Panc1 (cell line): ENCODE data around the gene SGMS1. TPM values are rescaled to one million over a fixed set of nuclear protein-coding genes. Genes with fewer than 3 reads are reported as not detected.
"Not testable (repeated sequence)": the region's sequence is repeated elsewhere in the genome, so short reads cannot be mapped to it uniquely, and the experiment has no call there.

Experiments used
- ATAC-seq: fragments of 200-7000 bp; cut with Tn5 transposase; 2 replicates; pipeline ENCODE4 v1.9.1; 2020; ENCODE audit warnings: mild to moderate bottlenecking, moderate library complexity
- BruUV-seq: library from RNA; stranded (reverse); fragments of 400-500 nt; replicated peaks from 2 replicates; lab custom pipeline; 2021; lab: Mats Ljungman, UMichigan
- CTCF ChIA-PET: fragments of 300-600 bp; sonication (Branson Sonifier 250); formaldehyde crosslinking; loops from one replicate; lab custom pipeline; 2022; ENCODE audit warnings: antibody characterized with exemption; lab: Charles Lee
- POLR2A ChIA-PET: fragments of 300-600 bp; sonication (Branson Sonifier 250); formaldehyde crosslinking; loops from one replicate; lab custom pipeline; 2022; ENCODE audit warnings: antibody characterized with exemption; lab: Charles Lee
- DNase-seq: peaks from one replicate; pipeline ENCODE4 v3.0.0-alpha.2; 2010; ENCODE audit warnings: low read depth, low spot score
- H3K27ac ChIP-seq: 2 replicates; pipeline ENCODE4 v1.5.1; 2011; ENCODE audit warnings: mild to moderate bottlenecking, low read length, inconsistent platforms
- H3K27me3 ChIP-seq: fragments of 200-500 bp; sonication (Bioruptor generic); 2 replicates; pipeline ENCODE4 v1.6.0; 2014; ENCODE audit warnings: low read length, inconsistent platforms; ENCODE audit not compliant: control insufficient read depth, insufficient read depth
- H3K36me3 ChIP-seq: fragments of 200-500 bp; sonication (Bioruptor generic); 2 replicates; pipeline ENCODE4 v1.5.1; 2014; ENCODE audit warnings: inconsistent platforms, mild to moderate bottlenecking, low read length, moderate library complexity; ENCODE audit not compliant: control insufficient read depth, insufficient read depth
- H3K4me1 ChIP-seq: 2 replicates; pipeline ENCODE4 v1.5.1; 2011; ENCODE audit warnings: inconsistent platforms, mild to moderate bottlenecking, low read length, moderate library complexity; ENCODE audit not compliant: control insufficient read depth, insufficient read depth
- H3K4me3 ChIP-seq, 2 experiments: 2 replicates each; pipeline ENCODE4 v1.5.1; 2011 to 2012; ENCODE audit warnings: low read depth in 2 of 2, low read length in 2 of 2, mild to moderate bottlenecking in 2 of 2, inconsistent platforms in 1 of 2, moderate library complexity in 1 of 2
- H3K9me3 ChIP-seq: fragments of 200-500 bp; sonication (Bioruptor generic); 2 replicates; pipeline ENCODE4 v1.5.1; 2014; ENCODE audit warnings: low read depth, mild to moderate bottlenecking, inconsistent platforms, low read length, moderate library complexity; ENCODE audit not compliant: control insufficient read depth, insufficient read depth
- CTCF ChIP-seq: fragments of 450-650 bp; IDR thresholded peaks from 2 replicates; pipeline ENCODE4 v1.5.1; 2017; ENCODE audit warnings: mild to moderate bottlenecking
- POLR2AphosphoS5 ChIP-seq: IDR thresholded peaks from 2 replicates; pipeline ENCODE4 v1.6.1; 2012; ENCODE audit warnings: mild to moderate bottlenecking, low read depth, low read length, moderate library complexity
- REST ChIP-seq, 2 experiments: IDR thresholded peaks; 2 replicates each; pipeline ENCODE4 v1.6.1; 2011 to 2012; ENCODE audit warnings: low read depth in 2 of 2, control low read depth in 1 of 2, low read length in 1 of 2, mild to moderate bottlenecking in 1 of 2, moderate library complexity in 1 of 2; ENCODE audit not compliant: insufficient read depth in 1 of 2
- SIN3A ChIP-seq: IDR thresholded peaks from 2 replicates; pipeline ENCODE4 v1.6.1; 2012; ENCODE audit warnings: low read depth, mild to moderate bottlenecking, low read length, moderate library complexity, borderline replicate concordance; ENCODE audit not compliant: insufficient read depth
- TCF7L2 ChIP-seq: IDR thresholded peaks from 2 replicates; pipeline ENCODE4 v1.6.1; 2011; ENCODE audit warnings: mild to moderate bottlenecking, low read depth, low read length, inconsistent platforms
- in situ Hi-C: cut with HindIII; loops from 2 replicates; pipeline ENCODE4 v1.10.0; 2016; ENCODE audit warnings: low sequenced_read_pairs, low pct_unique_long_range_greater_than_20kb
- intact Hi-C: fragments of 100-400 bp; cut with micrococcal nuclease; formaldehyde crosslinking; loops from one replicate; pipeline ENCODE4 v1.10.0; 2022; ENCODE audit not compliant: unreplicated experiment
- total RNA-seq: library from RNA; stranded (reverse); gene quantifications from one replicate; pipeline ENCODE4 v1.2.1, GENCODE V29; 2021; ENCODE audit not compliant: unreplicated experiment

The SGMS1 gene
- total RNA-seq, 1 experiment from 2014 or later, result 22.0 TPM

DNA sequence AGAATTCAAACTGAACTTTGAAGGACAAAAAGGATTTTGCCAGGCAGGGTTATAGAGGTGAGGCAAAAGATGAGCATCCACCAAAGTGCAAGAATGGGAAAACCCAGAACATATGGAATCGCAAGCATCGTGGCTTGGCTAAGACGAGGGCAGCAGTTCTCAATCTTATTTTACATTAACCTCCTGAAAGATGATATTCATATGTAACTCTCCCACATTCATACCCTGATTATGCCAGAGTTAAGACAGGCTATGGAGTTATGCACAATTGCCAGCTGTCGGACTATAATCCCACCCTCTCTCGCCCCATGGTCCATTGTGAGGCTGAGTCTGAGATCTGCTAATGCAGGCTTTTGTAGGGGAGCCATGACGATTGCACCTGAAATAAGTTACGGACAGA is 351.2 kb downstream of the SGMS1 start:
- CTCF ChIA-PET, result interaction anchor here (0.6 kb wide), 1 partner anchor 119 kb away, joined by 4 read pairs; no protein-coding TSS in a partner anchor

GRCh38 chr10:50271564-50272250 is 352.0 kb downstream of the SGMS1 start:
- TF ChIP-seq CTCF (no peak), SIN3A (no peak), TCF7L2 (no peak), POLR2AphosphoS5 (no peak), REST (IDR thresholded peaks at IDR 0.05; ENCODE audit: insufficient read depth in 1 of 2, low read depth in 2 of 2, low read length in 1 of 2) (no peak)
- ChIA-PET POLR2A (no interaction called here), CTCF (no interaction called here)
- Histone ChIP-seq H3K27me3 (peaks cover 8% of the 10 kb centered on the region), H3K27ac (no peak overlapping the region), H3K4me3 (no peak overlapping the region), H3K4me1 (no peaks in the 10 kb centered on the region), H3K36me3 (no peaks in the 10 kb centered on the region), H3K9me3 (no peaks in the 10 kb centered on the region)
- intact Hi-C loops (no loop called here), in situ Hi-C loops (no loop called here)
- DNase-seq (no peak), ATAC-seq (no peak)
- no TSS peak for BruUV-seq

More for the DNA sequence above, 351.2 kb downstream of the SGMS1 start:
- in situ Hi-C loops (no loop called here), intact Hi-C loops (no loop called here)
- POLR2A ChIA-PET, result no interaction called here
- Histone ChIP-seq H3K4me1 (no peaks in the 10 kb centered on the region), H3K27ac (no peak overlapping the region), H3K27me3 (peaks cover 16% of the 10 kb centered on the region), H3K4me3 (no peak overlapping the region), H3K9me3 (no peaks in the 10 kb centered on the region), H3K36me3 (no peaks in the 10 kb centered on the region)
- no peak for TF ChIP-seq TCF7L2
- no peak for TF ChIP-seq POLR2AphosphoS5
- TF ChIP-seq REST (IDR thresholded peaks at IDR 0.05; ENCODE audit: insufficient read depth in 1 of 2, low read depth in 2 of 2, low read length in 1 of 2), result no peak
- TF ChIP-seq CTCF, result no peak
- TF ChIP-seq SIN3A, result no peak
- DNase-seq (no peak), ATAC-seq (no peak)
- no TSS peak for BruUV-seq

- BruUV-seq, H3K36me3 ChIP-seq, H3K9me3 ChIP-seq, in situ Hi-C loops, H3K27me3 ChIP-seq, POLR2A ChIA-PET, intact Hi-C loops, H3K4me1 ChIP-seq, H3K27ac ChIP-seq, CTCF ChIA-PET, ATAC-seq, H3K4me3 ChIP-seq, DNase-seq: not testable (repeated sequence)
These were observed 355.9 kb downstream of the SGMS1 start for GRCh38 chr10:50267877-50268276.
